ENCODE data around the gene RNF13.

The RNF13 gene

GRCh38 chr3:149999421-149999820 is 186.4 kb downstream of the RNF13 start:
- Histone ChIP-seq H3K9me3 (peaks cover 0 to 9% (median 3%) of the 10 kb centered on the region in 3 donors), H3K36me3 (no peaks in the 10 kb centered on the region), H3K4me3 (no peak overlapping the region), H3K4me1 (no peaks in the 10 kb centered on the region), H3K27ac (no peak overlapping the region), H3K27me3 (no peaks in the 10 kb centered on the region)
- no peak for DNase-seq
- intact Hi-C loops (cut with DNase I; ENCODE audit: low total_unique reads), result no loop called here
- TF ChIP-seq CTCF (IDR thresholded peaks at IDR 0.05), result no peak

GRCh38 chr3:150000641-150001040 is 187.6 kb downstream of the RNF13 start:
- no peaks in the 10 kb centered on the region for H3K36me3 ChIP-seq
- no peak for TF ChIP-seq CTCF (IDR thresholded peaks at IDR 0.05)
- DNase-seq, result no peak
- no peaks in the 10 kb centered on the region for H3K27me3 ChIP-seq
- intact Hi-C loops (cut with DNase I; ENCODE audit: low total_unique reads), result no loop called here
- H3K9me3 ChIP-seq, result peaks cover 0 to 2% (median 0%) of the 10 kb centered on the region in 3 donors
- no peak overlapping the region for H3K27ac ChIP-seq
- H3K4me1 ChIP-seq, result no peaks in the 10 kb centered on the region
- no peak overlapping the region for H3K4me3 ChIP-seq

- Histone ChIP-seq H3K27ac (no peak overlapping the region), H3K4me3 (no peak overlapping the region), H3K36me3 (no peaks in the 10 kb centered on the region), H3K9me3 (no peaks in the 10 kb centered on the region), H3K27me3 (no peaks in the 10 kb centered on the region), H3K4me1 (no peaks in the 10 kb centered on the region)
- DNase-seq, result no peak
- TF ChIP-seq CTCF (IDR thresholded peaks at IDR 0.05), result no peak
- intact Hi-C loops (cut with DNase I; ENCODE audit: low total_unique reads), result no loop called here
Observed at GRCh38 chr3:150005243-150006112, 192.5 kb downstream of the RNF13 start.

GRCh38 chr3:150006794-150007193 is 193.8 kb downstream of the RNF13 start:
- no peaks in the 10 kb centered on the region for H3K4me1 ChIP-seq

More at GRCh38 chr3:150006794-150007193, 193.8 kb downstream of the RNF13 start:
- intact Hi-C loops (cut with DNase I; ENCODE audit: low total_unique reads), result no loop called here
- H3K9me3 ChIP-seq, result no peaks in the 10 kb centered on the region
- no peak for TF ChIP-seq CTCF (IDR thresholded peaks at IDR 0.05)
- H3K27ac ChIP-seq, result no peak overlapping the region
- H3K4me3 ChIP-seq, result no peak overlapping the region
- H3K27me3 ChIP-seq, result no peaks in the 10 kb centered on the region
- no peak for DNase-seq
- no peaks in the 10 kb centered on the region for H3K36me3 ChIP-seq

Data from tibial artery (tissue), 4 donors.